ENCODE results near the gene IRF9.
"Not testable (repeated sequence)": the region's sequence is repeated elsewhere in the genome, so short reads cannot be mapped to it uniquely, and the experiment has no call there.

The IRF9 gene

GRCh38 chr14:24190416-24190815 lies 29.4 kb downstream of the IRF9 start:
- in situ Hi-C loops (cut with MboI; ENCODE audit: low sequenced_read_pairs): no loop called here

- in situ Hi-C loops (cut with MboI; ENCODE audit: low sequenced_read_pairs): no loop called here
These were observed 31.9 kb downstream of the IRF9 start for GRCh38 chr14:24192933-24193332.

GRCh38 chr14:24194186-24194872 lies 33.3 kb downstream of the IRF9 start:
- in situ Hi-C loops (cut with MboI; ENCODE audit: low sequenced_read_pairs): no loop called here

GRCh38 chr14:24194873-24195185 lies 33.8 kb downstream of the IRF9 start:
- in situ Hi-C loops (cut with MboI; ENCODE audit: low sequenced_read_pairs): no loop called here

- in situ Hi-C loops (cut with MboI; ENCODE audit: low sequenced_read_pairs): no loop called here
These were observed 34.4 kb downstream of the IRF9 start, which contains the start of gene TM9SF1 for GRCh38 chr14:24195186-24196070. TM9SF1 (minus strand) TSS chr14:24195441; CDS start chr14:24195019, 422 bp downstream.

- in situ Hi-C loops (cut with MboI; ENCODE audit: low sequenced_read_pairs): no loop called here
These were observed 35.3 kb downstream of the IRF9 start for GRCh38 chr14:24196071-24197055.

- in situ Hi-C loops (cut with MboI; ENCODE audit: low sequenced_read_pairs): no loop called here
These were observed 36.0 kb downstream of the IRF9 start for GRCh38 chr14:24197056-24197450.

GRCh38 chr14:24198814-24199524 lies 37.9 kb downstream of the IRF9 start:
- in situ Hi-C loops (cut with MboI; ENCODE audit: low sequenced_read_pairs): no loop called here

- in situ Hi-C loops (cut with MboI; ENCODE audit: low sequenced_read_pairs): not testable (repeated sequence)
These were observed 41.5 kb downstream of the IRF9 start for GRCh38 chr14:24202538-24202937.

- in situ Hi-C loops (cut with MboI; ENCODE audit: low sequenced_read_pairs): not testable (repeated sequence)
These were observed 42.3 kb downstream of the IRF9 start for GRCh38 chr14:24203249-24203886.

GRCh38 chr14:24204163-24205146 lies 43.4 kb downstream of the IRF9 start:
- in situ Hi-C loops (cut with MboI; ENCODE audit: low sequenced_read_pairs): no loop called here

- in situ Hi-C loops (cut with MboI; ENCODE audit: low sequenced_read_pairs): no loop called here
These were observed 45.4 kb downstream of the IRF9 start for GRCh38 chr14:24206260-24207103.

GRCh38 chr14:24207104-24207551 lies 46.1 kb downstream of the IRF9 start:
- in situ Hi-C loops (cut with MboI; ENCODE audit: low sequenced_read_pairs): no loop called here

- in situ Hi-C loops (cut with MboI; ENCODE audit: low sequenced_read_pairs): no loop called here
These were observed 46.6 kb downstream of the IRF9 start for GRCh38 chr14:24207625-24208024.

- in situ Hi-C loops (cut with MboI; ENCODE audit: low sequenced_read_pairs): no loop called here
These were observed 50.2 kb downstream of the IRF9 start for GRCh38 chr14:24211311-24211710.

GRCh38 chr14:24212924-24213865 lies 52.1 kb downstream of the IRF9 start, which contains the start of gene CHMP4A:
CHMP4A (minus strand) TSS chr14:24213488; CDS start chr14:24213439, 49 bp downstream.
- in situ Hi-C loops (cut with MboI; ENCODE audit: low sequenced_read_pairs): no loop called here
